Epithelial cell of esophagus (primary cell): ENCODE results near the gene LY6G5C.

ENCODE experiments used
- DNase-seq: peaks from one replicate; pipeline ENCODE4 v3.0.0; 2010; ENCODE audit warnings: low read depth
- H3K4me3 ChIP-seq: 2 replicates; pipeline ENCODE4 v1.5.1; 2011; ENCODE audit warnings: mild to moderate bottlenecking, low read length, control low read depth
- CTCF ChIP-seq: IDR thresholded peaks from 2 replicates; pipeline ENCODE4 v1.5.1; 2011; ENCODE audit warnings: low read depth, mild to moderate bottlenecking, low read length, control low read depth, inconsistent platforms; ENCODE audit not compliant: insufficient read depth; ENCODE audit errors: missing control alignments

Gene LY6G5C

GRCh38 chr6:31642798-31643570 lies 37.9 kb downstream of the LY6G5C start:
- no peak for TF ChIP-seq CTCF
- H3K4me3 ChIP-seq = no peak overlapping the region
- no peak for DNase-seq

- TF ChIP-seq CTCF = no peak
- no peak overlapping the region for H3K4me3 ChIP-seq
- no peak for DNase-seq
Observed at GRCh38 chr6:31641370-31641769, 39.5 kb downstream of the LY6G5C start.

GRCh38 chr6:31640612-31641011 lies 40.3 kb downstream of the LY6G5C start:
- no peak overlapping the region for H3K4me3 ChIP-seq
- no peak for DNase-seq
- TF ChIP-seq CTCF = no peak

GRCh38 chr6:31639449-31639861 lies 41.4 kb downstream of the LY6G5C start:
- no peak for TF ChIP-seq CTCF
- no peak overlapping the region for H3K4me3 ChIP-seq
- DNase-seq = no peak

GRCh38 chr6:31639043-31639442 lies 41.8 kb downstream of the LY6G5C start:
- H3K4me3 ChIP-seq = no peak overlapping the region
- no peak for DNase-seq
- TF ChIP-seq CTCF = no peak

GRCh38 chr6:31636698-31637596 lies 43.9 kb downstream of the LY6G5C start:
- no peak for TF ChIP-seq CTCF
- DNase-seq = no peak
- H3K4me3 ChIP-seq = no peak overlapping the region
